RWPE2 (cell line): ENCODE measurements around the gene RCBTB2.
A peak's percentile ranks its signal among the peaks of the same experiment; 100 is the strongest.

Experiments
- ATAC-seq: fragments of 200-7000 bp; cut with Tn5 transposase; 3 replicates; pipeline ENCODE4 v1.9.1; 2021; ENCODE audit warnings: low read depth
- DNase-seq: peaks from one replicate; pipeline ENCODE4 v3.0.0-alpha.2; 2020; ENCODE audit warnings: low spot score
- H3K27ac ChIP-seq: fragments of 450-650 bp; 2 replicates; pipeline ENCODE4 v1.5.1; 2017; ENCODE audit warnings: mild to moderate bottlenecking; ENCODE audit not compliant: poor library complexity, severe bottlenecking
- H3K27me3 ChIP-seq: fragments of 250-450 bp; sonication (Bioruptor Pico); 2 replicates; pipeline ENCODE4 v1.5.1; 2021; ENCODE audit warnings: mild to moderate bottlenecking, moderate library complexity; ENCODE audit not compliant: insufficient read depth, poor library complexity, severe bottlenecking
- H3K36me3 ChIP-seq: fragments of 250-450 bp; sonication (Bioruptor Pico); 2 replicates; pipeline ENCODE4 v1.5.1; 2020; ENCODE audit warnings: low read depth, mild to moderate bottlenecking, moderate library complexity
- H3K4me1 ChIP-seq: fragments of 250-450 bp; sonication (Bioruptor Pico); 2 replicates; pipeline ENCODE4 v1.5.1; 2021; ENCODE audit warnings: mild to moderate bottlenecking, moderate library complexity; ENCODE audit not compliant: insufficient read depth, poor library complexity, severe bottlenecking
- H3K4me3 ChIP-seq: fragments of 250-450 bp; sonication (Bioruptor Pico); 2 replicates; pipeline ENCODE4 v1.5.1; 2021; ENCODE audit warnings: mild to moderate bottlenecking, moderate library complexity; ENCODE audit not compliant: severe bottlenecking
- H3K9me3 ChIP-seq: fragments of 250-450 bp; sonication (Bioruptor Pico); 2 replicates; pipeline ENCODE4 v1.5.1; 2021; ENCODE audit warnings: mild to moderate bottlenecking, moderate library complexity; ENCODE audit not compliant: severe bottlenecking
- CTCF ChIP-seq: fragments of 450-650 bp; IDR thresholded peaks from one replicate; pipeline ENCODE4 v1.5.1; 2017; ENCODE audit warnings: mild to moderate bottlenecking, moderate library complexity; ENCODE audit not compliant: poor library complexity, severe bottlenecking

The RCBTB2 gene

GRCh38 chr13:48531416-48532255 lies 1.2 kb downstream of the RCBTB2 start:
- Histone ChIP-seq H3K27ac (peak overlapping the region; percentile 43), H3K36me3 (no peaks in the 10 kb centered on the region), H3K4me1 (no peaks in the 10 kb centered on the region), H3K27me3 (no peaks in the 10 kb centered on the region), H3K4me3 (peak overlapping the region; percentile 64), H3K9me3 (no peaks in the 10 kb centered on the region)
- TF ChIP-seq CTCF, result no peak
- ATAC-seq (no peak; the same call in 2 of the 3 replicates), DNase-seq (no peak)

- ATAC-seq, result no peak
- Histone ChIP-seq H3K4me3 (no peak overlapping the region), H3K36me3 (no peaks in the 10 kb centered on the region)
These were observed 2.0 kb downstream of the RCBTB2 start for GRCh38 chr13:48530833-48531232.

GRCh38 chr13:48528720-48529119 lies 4.2 kb downstream of the RCBTB2 start:
- no peak for TF ChIP-seq CTCF
- ATAC-seq (no peak), DNase-seq (no peak)
- no peaks in the 10 kb centered on the region for H3K9me3 ChIP-seq
- no peak overlapping the region for H3K4me3 ChIP-seq
- no peaks in the 10 kb centered on the region for H3K36me3 ChIP-seq
- no peak overlapping the region for H3K27ac ChIP-seq
- no peaks in the 10 kb centered on the region for H3K4me1 ChIP-seq
- H3K27me3 ChIP-seq, result no peaks in the 10 kb centered on the region

More at GRCh38 chr13:48530833-48531232, 2.0 kb downstream of the RCBTB2 start:
- TF ChIP-seq CTCF, result no peak
- Histone ChIP-seq H3K27ac (no peak overlapping the region), H3K4me1 (no peaks in the 10 kb centered on the region), H3K27me3 (no peaks in the 10 kb centered on the region), H3K9me3 (no peaks in the 10 kb centered on the region)
- DNase-seq, result no peak

GRCh38 chr13:48527955-48528354 lies 4.9 kb downstream of the RCBTB2 start:
- Histone ChIP-seq H3K4me1 (no peaks in the 10 kb centered on the region), H3K27me3 (no peaks in the 10 kb centered on the region), H3K36me3 (no peaks in the 10 kb centered on the region), H3K27ac (no peak overlapping the region), H3K9me3 (no peaks in the 10 kb centered on the region), H3K4me3 (no peak overlapping the region)
- no peak for DNase-seq
- ATAC-seq, result no peak
- TF ChIP-seq CTCF, result no peak

- no peak for DNase-seq
- Histone ChIP-seq H3K27ac (no peak overlapping the region), H3K36me3 (no peaks in the 10 kb centered on the region), H3K27me3 (no peaks in the 10 kb centered on the region), H3K4me3 (no peak overlapping the region), H3K9me3 (no peaks in the 10 kb centered on the region), H3K4me1 (no peaks in the 10 kb centered on the region)
- TF ChIP-seq CTCF, result no peak
- no peak for ATAC-seq
These were observed 6.6 kb downstream of the RCBTB2 start for GRCh38 chr13:48526286-48526685.
